ENCODE results near the gene AGXT. TPM values are rescaled to one million over a fixed set of nuclear protein-coding genes. Genes with fewer than 3 reads are reported as not detected.
A peak's percentile ranks its signal among the peaks of the same experiment; 100 is the strongest.

AGXT gene
- total and polyA plus RNA-seq, 4 donors = 254 to 1,572 (median 1,428) TPM

- Histone ChIP-seq H3K27me3 (ENCODE audit: control insufficient read depth in 4 of 4, insufficient read depth in 4 of 4, low read length in 3 of 4) (no peaks in the 10 kb centered on the region), H3K4me3 (ENCODE audit: low read depth in 1 of 3, low read length in 3 of 3) (no peak overlapping the region), H3K27ac (ENCODE audit: low read depth in 1 of 2, low read length in 2 of 2) (no peak overlapping the region), H3K36me3 (ENCODE audit: control insufficient read depth in 4 of 4, insufficient read depth in 3 of 4, low read depth in 1 of 4, low read length in 3 of 4) (peaks cover 3 to 11% (median 4%) of the 10 kb centered on the region in 4 donors), H3K4me1 (ENCODE audit: control insufficient read depth in 4 of 4, insufficient read depth in 4 of 4, low read length in 3 of 4) (peaks cover 15 to 66% (median 59%) of the 10 kb centered on the region in 4 donors), H3K9me3 (ENCODE audit: control insufficient read depth in 4 of 4, low read length in 3 of 4) (no peaks in the 10 kb centered on the region), H3K9ac (ENCODE audit: low read depth in 1 of 2, low read length in 2 of 2) (no peak overlapping the region)
- TF ChIP-seq TAF1 (conservative IDR thresholded peaks at IDR 0.05) (no peak), NR2F2 (IDR thresholded peaks at IDR 0.05) (no peak), CTCF (IDR thresholded peaks at IDR 0.05; ENCODE audit: low read depth, low read length, missing input control) (no peak), EGR1 (IDR thresholded peaks at IDR 0.05; ENCODE audit: low read depth in 2 of 2) (no peak), FOXA1 (IDR thresholded peaks at IDR 0.05) (no peak), RAD21 (IDR thresholded peaks at IDR 0.05) (no peak), ATF3 (IDR thresholded peaks at IDR 0.05) (no peak), RXRA (IDR thresholded peaks at IDR 0.05) (no peak), HNF4A (conservative IDR thresholded peaks at IDR 0.05) (no peak)
- WGBS = 72% methylated on average over 3 of the region's 3 CpGs
- DNase-seq (ENCODE audit: low spot score) = no peak
Measured at GRCh38 chr2:240884745-240885144, 16.1 kb downstream of the AGXT start.

GRCh38 chr2:240885566-240885965 lies 16.9 kb downstream of the AGXT start:
- no peak for DNase-seq (ENCODE audit: low spot score)
- TF ChIP-seq RXRA (IDR thresholded peaks at IDR 0.05) (peak; percentile 70 to 71), GABPA (IDR thresholded peaks at IDR 0.05 in 1 of 2, conservative IDR thresholded peaks at IDR 0.05 in 1 of 2) (no peak)
- Histone ChIP-seq H3K36me3 (ENCODE audit: control insufficient read depth in 4 of 4, insufficient read depth in 3 of 4, low read depth in 1 of 4, low read length in 3 of 4) (peaks cover 3 to 11% (median 4%) of the 10 kb centered on the region in 4 donors), H3K4me1 (ENCODE audit: control insufficient read depth in 4 of 4, insufficient read depth in 4 of 4, low read length in 3 of 4) (peaks cover 21 to 74% (median 64%) of the 10 kb centered on the region in 4 donors), H3K9ac (ENCODE audit: low read depth in 1 of 2, low read length in 2 of 2) (no peak overlapping the region), H3K9me3 (ENCODE audit: control insufficient read depth in 4 of 4, low read length in 3 of 4) (no peaks in the 10 kb centered on the region), H3K27me3 (ENCODE audit: control insufficient read depth in 4 of 4, insufficient read depth in 4 of 4, low read length in 3 of 4) (no peaks in the 10 kb centered on the region), H3K27ac (ENCODE audit: low read depth in 1 of 2, low read length in 2 of 2) (peak overlapping the region in 1 of 2 donors; percentile 76), H3K4me3 (ENCODE audit: low read depth in 1 of 3, low read length in 3 of 3) (no peak overlapping the region)
- 20% methylated on average over 1 of the region's 1 CpG for WGBS

- peaks cover 21 to 74% (median 66%) of the 10 kb centered on the region in 4 donors for H3K4me1 ChIP-seq (ENCODE audit: control insufficient read depth in 4 of 4, insufficient read depth in 4 of 4, low read length in 3 of 4)
- H3K4me3 ChIP-seq (ENCODE audit: low read depth in 1 of 3, low read length in 3 of 3) = no peak overlapping the region
- no peak overlapping the region for H3K9ac ChIP-seq (ENCODE audit: low read depth in 1 of 2, low read length in 2 of 2)
- H3K9me3 ChIP-seq (ENCODE audit: control insufficient read depth in 4 of 4, low read length in 3 of 4) = no peaks in the 10 kb centered on the region
- DNase-seq (ENCODE audit: low spot score) = no peak
- H3K36me3 ChIP-seq (ENCODE audit: control insufficient read depth in 4 of 4, insufficient read depth in 3 of 4, low read depth in 1 of 4, low read length in 3 of 4) = peaks cover 3 to 11% (median 4%) of the 10 kb centered on the region in 4 donors
- H3K27ac ChIP-seq (ENCODE audit: low read depth in 1 of 2, low read length in 2 of 2) = peak overlapping the region; percentile 49 to 76
- no peaks in the 10 kb centered on the region for H3K27me3 ChIP-seq (ENCODE audit: control insufficient read depth in 4 of 4, insufficient read depth in 4 of 4, low read length in 3 of 4)
- TF ChIP-seq ZBTB33 (IDR thresholded peaks at IDR 0.05) = peak; percentile 43
- no peak for TF ChIP-seq MAX (IDR thresholded peaks at IDR 0.05)
- 32% methylated on average over 5 of the region's 5 CpGs for WGBS
Measured at GRCh38 chr2:240886023-240886565, 17.5 kb downstream of the AGXT start.
